SIG-M5 treated with dmso at 0.1 percent for 504 hours (cell line): ENCODE measurements around the gene IMPG2.

Experiments used
- DNase-seq: peaks from one replicate; lab custom pipeline; 2025; ENCODE audit not compliant: unreplicated experiment; lab: John Stamatoyannopoulos, UW

The IMPG2 gene

GRCh38 chr3:101278727-101279126 is 41.6 kb downstream of the IMPG2 start:
- DNase-seq = no peak

DNA sequence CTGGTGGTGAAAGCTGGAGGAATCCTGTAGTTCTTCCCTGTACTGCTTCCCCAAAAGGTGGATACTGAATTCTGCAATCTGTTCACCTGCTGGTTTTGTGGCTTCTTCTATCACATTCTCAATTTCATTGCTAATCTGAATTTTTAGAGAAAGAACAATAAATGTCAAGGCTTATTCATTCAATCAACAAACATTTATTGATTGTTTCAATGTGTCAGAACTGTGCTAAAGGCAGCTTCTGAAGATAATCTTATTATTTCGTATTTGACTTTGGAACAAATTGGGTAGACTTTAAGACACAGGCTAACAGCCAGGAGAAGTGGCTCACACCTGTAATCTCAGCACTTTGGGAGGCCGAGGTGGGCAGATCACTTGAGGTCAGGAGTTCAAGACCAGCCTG is 46.8 kb downstream of the IMPG2 start:
- no peak for DNase-seq

DNA sequence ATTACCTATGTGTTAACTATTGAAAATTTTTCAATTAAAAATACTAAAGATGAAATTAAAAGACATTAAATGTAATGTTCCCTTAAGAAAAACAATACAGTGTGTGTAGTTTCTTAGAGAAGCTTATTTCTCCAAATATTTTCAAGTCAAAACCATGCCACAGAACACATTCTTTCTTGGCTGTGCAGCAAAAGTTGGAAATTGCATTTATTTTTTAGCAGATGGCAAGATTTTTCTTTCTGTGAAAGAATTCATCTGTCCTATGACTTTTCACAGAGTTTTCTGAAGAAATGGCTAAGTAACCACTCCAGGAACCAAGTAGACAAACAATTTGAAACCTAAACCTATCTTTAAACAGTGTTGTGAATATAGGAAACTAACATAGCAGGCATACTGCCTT is 47.2 kb downstream of the IMPG2 start:
- DNase-seq = no peak

DNA sequence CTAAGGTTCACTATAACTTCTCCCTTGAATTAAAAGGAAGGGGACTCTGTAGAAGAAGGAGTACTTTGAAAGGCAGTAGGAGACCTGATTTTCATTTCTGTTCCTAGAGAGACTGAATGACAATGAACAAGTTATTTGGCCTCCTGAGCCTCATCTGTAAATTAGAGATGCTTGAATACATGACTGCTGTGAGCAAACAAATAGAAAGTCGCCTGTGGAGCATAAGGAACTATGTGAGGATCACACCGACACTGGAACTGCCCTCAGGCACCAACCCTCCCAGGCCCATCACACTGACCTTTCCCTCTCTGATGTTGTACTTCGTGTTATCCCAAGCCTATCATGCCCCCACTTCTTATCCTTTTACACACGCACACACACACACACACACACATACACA is 48.6 kb downstream of the IMPG2 start:
- no peak for DNase-seq

- DNase-seq = no peak
Observed at GRCh38 chr3:101270149-101270548, 50.2 kb downstream of the IMPG2 start.

- DNase-seq = no peak
Observed at GRCh38 chr3:101268971-101269671, 51.3 kb downstream of the IMPG2 start.

DNA sequence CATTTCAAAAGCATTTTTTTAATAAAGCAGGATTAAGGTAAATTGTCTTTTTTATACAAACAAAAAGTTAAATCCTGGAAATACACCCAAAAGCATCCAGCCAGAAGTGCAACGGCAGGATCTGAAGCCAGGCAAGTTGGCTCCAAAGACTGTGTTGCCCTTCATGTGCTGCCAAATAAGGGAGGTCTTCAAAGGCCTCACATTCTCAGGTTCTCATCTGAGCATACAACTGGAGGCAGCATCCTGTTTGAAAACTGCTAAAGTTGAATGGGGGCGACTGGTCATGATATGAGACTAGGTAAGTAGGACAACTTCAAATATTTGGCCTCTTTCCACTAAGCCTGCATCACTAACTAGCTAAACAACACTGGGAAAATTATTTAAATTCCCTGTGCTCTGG is 52.2 kb downstream of the IMPG2 start:
- DNase-seq = no peak

GRCh38 chr3:101266566-101266965 is 53.8 kb downstream of the IMPG2 start:
- DNase-seq = no peak

DNA sequence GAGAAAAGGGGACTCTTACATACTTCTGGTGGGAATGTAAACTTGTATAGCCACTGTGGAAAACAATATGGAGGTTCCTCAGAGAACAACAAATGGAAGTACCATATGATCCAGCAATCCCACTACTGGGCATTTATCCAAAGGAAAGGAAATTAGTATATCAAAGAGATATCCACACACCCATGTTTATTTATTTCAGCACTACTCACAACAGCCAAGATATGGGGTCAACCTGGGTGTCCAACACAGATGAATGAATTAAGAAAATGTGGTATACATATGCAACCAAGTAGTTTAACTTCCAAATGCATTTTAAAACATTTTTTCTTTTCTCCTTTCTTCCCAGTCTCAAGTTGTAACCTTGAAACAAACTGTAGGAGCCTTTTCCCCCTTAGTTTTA is 54.3 kb downstream of the IMPG2 start:
- no peak for DNase-seq

DNA sequence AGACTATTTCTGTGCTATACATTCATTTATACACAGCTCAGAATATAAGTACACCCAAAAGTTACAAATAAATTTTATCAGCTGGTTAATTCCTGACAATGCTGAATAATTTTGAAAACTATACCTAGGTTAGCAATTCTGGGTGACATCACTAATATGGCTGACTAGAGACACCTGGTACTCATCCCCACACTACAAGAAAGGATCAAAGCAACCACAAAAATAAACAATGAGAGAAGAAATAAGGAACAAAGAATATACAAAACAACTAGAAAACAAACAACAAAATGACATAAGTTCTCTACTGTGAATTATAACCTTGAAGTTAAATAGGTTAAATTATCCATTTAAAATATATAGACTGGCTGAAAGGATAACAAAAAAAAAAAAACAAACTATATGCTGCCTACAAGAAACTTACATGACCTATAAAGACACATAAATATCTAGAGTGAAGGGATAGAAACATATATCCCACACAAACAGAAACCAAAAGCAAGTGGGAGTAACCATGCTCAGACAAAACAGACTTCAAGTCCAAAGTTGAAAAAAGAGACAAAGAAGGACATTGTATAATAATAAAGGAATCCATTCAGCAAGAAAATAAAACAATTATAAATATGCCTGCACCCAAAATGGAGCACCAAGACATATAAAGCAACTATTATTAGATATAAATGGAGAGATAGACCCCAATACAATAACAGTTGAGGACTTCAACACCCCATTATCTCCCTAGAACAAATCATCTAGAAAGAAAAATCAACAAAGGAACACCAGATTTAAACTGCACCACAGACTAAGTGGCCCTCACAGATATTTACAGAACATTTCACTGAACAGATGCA is 57.8 kb downstream of the IMPG2 start:
- DNase-seq = no peak

DNA sequence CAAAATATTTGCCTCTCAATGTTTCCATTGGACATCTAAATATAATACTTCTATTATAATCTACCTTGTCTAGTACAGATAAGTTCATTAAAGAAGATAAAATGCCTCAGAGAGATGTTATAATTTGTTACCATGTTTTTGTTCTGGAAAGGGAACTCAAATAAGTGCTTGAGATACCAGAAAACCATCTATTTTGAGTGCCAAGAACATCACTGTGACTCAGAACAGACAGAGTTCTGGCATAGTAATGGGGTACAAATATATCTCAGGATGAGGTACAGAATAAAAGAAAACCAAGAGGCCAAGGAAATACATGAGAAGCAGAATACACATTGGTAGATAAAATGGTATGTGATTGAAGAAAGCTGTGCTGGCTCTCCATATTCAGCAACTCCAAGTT is 58.9 kb downstream of the IMPG2 start:
- no peak for DNase-seq

DNA sequence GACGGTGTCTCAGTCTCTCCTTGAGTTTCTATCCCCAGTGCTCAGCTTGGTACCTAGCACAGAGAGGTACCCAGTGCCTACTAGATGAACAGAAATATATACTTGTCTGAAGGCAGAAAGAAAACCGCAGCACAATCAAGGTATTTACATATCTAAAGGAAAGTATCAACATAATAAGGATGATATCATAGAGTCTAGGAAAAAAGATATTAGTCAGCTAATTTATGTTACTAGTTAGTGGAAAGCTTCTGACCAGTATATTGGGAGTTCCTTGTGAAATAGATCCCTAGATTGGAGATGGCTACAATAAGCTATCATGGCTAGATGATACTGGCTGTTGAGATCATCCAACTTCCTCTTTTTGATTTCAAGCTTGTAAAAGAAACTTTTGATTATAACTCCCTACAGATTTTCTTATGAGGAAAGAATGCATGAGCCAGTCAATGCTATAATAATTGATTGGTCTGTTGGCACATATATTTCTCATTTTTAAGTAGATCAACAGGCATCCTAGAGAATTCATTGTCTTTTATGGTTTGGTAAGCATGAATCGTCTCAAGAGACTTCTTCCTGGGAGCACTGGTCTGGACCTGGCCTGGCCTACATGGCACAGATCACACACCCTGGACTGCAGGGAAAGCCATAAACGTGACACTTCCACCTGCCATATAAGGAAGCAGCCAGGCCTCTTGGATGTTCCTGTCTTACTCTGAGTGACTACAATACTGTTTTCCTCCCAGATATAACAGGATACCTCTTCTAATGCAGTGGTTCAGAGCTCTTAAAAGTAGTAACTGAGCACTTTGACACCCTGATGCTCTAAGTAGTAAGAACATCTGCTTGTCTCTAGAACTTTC is 60.7 kb downstream of the IMPG2 start:
- peak; percentile 56 for DNase-seq

- no peak for DNase-seq
Observed at GRCh38 chr3:101256511-101256910, 63.9 kb downstream of the IMPG2 start.

DNA sequence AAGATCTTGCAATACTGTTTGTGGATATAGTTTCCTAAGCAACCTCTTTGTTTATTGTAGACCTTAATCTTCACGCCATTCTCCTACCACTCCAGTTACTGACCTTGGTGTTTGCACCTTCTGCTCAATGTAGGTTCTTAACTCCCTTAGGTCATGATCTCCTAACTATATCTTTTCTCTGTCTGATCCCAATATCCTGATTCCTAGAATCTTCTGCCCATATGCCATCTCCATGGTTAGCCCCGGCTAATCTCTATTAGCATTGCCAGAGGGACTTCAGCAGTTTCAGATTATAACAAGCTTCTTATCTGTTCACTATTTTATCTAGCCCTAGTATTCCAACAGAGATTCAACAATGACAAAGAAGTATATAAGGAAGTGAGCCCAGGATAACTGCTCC is 64.9 kb downstream of the IMPG2 start:
- DNase-seq = no peak

DNA sequence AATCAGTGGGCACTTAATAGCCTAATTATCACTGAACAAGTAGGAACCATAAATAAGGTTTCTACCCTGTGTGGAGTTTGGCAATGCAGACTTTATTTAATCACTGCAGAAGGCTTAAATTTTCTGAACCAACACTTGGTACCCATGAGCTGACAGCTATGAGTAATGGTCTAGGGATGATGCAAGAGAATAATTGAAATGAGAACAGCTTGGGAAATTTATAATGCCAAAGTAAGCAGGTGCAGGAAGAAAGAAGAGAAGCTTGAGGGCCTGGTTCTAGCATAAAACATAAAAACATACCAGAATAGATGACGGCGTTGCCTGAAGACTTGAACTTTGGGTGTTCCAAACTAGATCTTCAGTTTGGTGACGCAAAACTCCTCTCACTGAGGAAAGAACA is 67.0 kb downstream of the IMPG2 start:
- DNase-seq = no peak

GRCh38 chr3:101252945-101253344 is 67.4 kb downstream of the IMPG2 start:
- DNase-seq = no peak

DNA sequence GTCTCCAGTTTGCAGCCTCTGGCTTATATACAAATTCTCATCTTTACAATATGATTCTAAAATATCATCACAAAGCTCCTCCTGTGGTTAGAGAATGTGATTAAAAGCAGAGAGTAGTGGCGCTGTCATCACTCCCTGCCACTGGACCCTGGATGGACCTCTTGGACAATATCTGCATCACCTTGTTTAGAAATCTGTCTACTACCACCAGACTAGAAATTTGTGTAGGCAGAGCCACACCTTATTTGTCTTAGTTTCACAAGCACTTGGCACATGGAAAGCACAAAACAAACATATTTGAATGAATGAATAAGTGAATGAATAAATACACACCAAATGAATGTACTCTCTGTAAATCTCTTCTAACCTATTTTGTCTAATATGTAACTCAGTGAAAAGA is 68.1 kb downstream of the IMPG2 start:
- no peak for DNase-seq

GRCh38 chr3:101251441-101251840 is 68.9 kb downstream of the IMPG2 start:
- no peak for DNase-seq

- no peak for DNase-seq
Observed at GRCh38 chr3:101249522-101249921, 70.9 kb downstream of the IMPG2 start.

- DNase-seq = no peak
Observed at GRCh38 chr3:101248736-101249135, 71.6 kb downstream of the IMPG2 start.

DNA sequence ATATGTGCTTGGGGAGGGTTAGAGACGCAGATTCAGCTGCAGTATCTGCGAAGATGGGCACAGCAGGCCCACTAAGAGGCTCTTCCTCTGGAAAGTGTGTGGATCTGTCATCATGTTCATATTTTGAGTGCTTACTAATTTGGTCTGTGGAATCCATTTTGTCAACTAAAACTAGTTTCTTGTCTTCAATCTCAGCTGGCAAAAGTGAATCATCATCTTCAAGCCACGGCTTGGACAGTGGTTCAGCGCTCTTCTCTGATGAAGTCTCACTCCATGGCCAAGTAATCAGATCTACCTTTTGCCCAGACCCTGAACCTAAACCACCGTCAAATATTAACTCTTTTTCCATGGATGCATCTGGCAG is 76.2 kb downstream of the IMPG2 start:
- no peak for DNase-seq
